T-helper 1 cell (primary cell): ENCODE measurements around the gene SNTB2.
"Not testable (repeated sequence)": the region's sequence is repeated elsewhere in the genome, so short reads cannot be mapped to it uniquely, and the experiment has no call there.

Experiments used
- DNase-seq, 5 donors: peaks; one replicate each; pipeline ENCODE4 v3.0.0-alpha.2; 2012 to 2020

The SNTB2 gene

DNA sequence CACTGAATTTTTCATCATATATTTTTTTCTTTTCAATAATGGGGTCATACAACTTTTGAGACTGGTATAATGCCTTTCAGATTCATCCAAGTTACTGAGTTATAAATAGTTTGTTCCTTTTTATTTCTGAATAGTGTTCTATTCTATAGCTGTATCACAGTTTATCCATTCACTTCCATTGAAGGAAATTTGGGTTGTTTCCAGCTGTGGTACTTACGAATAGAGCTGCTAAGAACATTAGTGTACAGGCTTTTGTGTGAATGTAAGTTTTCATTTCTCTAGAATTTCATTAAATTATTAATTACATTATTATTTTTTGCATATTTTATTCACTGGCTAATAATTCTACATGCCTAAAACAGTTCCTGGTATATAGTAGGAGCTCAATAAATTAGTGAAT is 52.9 kb downstream of the SNTB2 start:
- no peak for DNase-seq

DNA sequence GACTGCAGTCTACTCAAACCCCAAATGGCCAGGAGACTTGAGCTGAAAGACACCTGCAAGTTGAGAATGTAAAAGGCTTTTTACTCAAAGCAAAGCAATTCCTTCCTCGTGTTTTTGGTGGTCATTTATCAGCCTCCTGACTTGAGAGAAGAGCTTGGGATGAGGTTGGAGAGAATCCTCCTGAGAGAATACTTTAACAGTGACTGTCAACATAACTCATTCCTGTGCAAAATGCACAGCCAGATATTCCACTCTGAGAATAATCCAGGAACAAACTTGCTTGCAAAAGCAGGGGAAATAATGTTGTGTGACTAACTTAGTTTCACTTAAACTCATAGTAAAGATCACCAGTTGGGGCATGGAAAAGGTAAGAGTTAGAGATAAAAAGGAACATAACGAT is 53.4 kb downstream of the SNTB2 start:
- DNase-seq = no peak

GRCh38 chr16:69241926-69242325 is 55.0 kb downstream of the SNTB2 start:
- DNase-seq = no peak

DNA sequence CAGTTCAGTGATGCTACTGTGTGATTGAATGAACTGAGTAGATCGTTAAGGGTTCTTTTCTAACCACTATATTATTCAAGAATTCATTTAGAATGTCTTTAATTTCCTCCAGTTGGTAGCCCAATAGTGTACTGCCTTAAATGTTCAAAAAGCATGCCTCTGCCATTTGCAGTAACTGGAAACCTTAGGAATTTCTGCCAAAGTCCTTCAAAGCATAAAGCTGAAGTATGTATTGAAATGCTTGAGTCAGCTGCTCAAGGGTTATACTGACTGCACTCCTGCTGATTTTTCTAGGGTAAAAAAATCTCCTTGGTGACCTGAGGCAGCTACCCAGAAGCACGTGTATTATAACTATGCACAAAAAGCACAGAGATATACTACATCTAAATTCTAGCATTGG is 56.5 kb downstream of the SNTB2 start:
- DNase-seq = no peak

GRCh38 chr16:69244336-69244735 is 57.4 kb downstream of the SNTB2 start:
- DNase-seq = no peak

- DNase-seq = no peak
These were observed 63.1 kb downstream of the SNTB2 start for GRCh38 chr16:69250081-69250480.

DNA sequence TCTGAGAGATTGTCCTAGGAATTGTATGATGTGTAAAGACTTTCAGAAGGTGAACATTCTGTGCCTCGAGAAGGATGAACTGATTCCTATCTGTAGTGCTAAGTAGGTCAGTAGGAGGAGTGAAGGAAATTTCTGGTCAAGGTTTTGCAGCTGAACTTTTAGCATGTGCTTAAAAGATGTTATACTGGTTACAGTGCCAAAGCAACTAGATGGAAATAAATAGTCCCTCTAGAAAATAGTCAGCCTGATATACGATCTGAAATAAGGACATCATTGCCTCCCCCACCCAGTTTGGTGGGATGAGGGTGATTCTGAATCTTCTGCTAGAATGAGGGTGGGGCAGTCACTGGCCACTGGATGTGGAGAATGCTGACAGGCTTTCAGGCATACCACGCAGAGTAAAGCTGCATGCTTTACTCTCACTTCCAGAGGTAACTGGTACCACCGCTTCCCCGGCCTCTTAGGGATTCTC is 66.9 kb downstream of the SNTB2 start:
- no peak for DNase-seq

DNA sequence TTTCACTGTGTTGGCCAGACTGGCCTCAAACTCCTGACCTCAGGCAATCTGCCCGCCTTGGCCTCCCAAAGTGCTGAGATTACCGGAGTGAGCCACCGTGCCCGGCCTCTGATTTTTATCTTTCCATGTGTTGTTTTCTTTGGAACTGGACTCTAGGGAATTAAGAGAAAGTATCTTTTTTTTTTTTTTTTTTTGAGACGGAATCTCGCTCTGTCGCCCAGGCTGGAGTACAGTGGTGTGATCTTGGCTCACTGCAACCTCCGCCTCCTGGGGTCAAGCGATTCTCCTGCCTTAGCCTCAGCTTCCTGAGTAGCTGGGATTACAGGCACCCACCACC is 72.4 kb downstream of the SNTB2 start:
- DNase-seq = not testable (repeated sequence)

DNA sequence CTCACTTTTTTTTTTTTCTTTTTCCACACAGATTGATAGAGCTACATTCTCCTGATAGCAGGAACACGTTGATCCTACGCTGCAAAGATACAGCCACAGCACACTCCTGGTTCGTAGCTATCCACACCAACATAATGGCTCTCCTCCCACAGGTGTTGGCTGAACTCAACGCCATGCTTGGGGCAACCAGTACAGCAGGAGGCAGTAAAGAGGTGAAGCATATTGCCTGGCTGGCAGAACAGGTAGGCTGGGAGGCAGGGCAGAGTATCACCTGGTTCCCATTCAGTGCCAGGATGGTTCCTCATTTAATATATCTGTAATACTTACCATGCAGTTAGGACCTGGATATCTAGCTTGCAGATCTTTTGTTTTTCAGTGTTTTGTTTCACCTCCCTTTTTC is 73.1 kb downstream of the SNTB2 start:
- no peak for DNase-seq

- DNase-seq = no peak
These were observed 73.5 kb downstream of the SNTB2 start for GRCh38 chr16:69260506-69260905.

GRCh38 chr16:69266334-69267063 is 79.5 kb downstream of the SNTB2 start:
- DNase-seq = no peak

DNA sequence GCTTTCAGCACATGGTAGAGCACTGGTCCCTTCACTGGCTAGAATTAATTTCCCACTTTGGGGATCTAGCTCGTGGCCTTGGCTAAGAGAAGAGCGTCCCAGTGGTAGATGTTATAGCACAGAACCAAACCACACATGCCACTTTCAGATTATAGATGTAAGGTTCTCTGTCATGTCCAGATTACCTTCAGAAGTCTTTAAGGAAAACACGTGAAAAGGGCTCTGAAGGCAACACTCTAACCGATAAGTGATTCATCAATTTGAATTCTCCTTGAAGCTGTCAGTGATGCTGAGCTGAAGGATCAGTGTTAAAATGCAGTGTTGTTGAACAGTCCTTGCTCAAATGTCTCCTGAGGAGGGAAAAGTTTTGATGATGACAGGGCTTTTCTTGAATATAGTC is 80.7 kb downstream of the SNTB2 start:
- no peak for DNase-seq

DNA sequence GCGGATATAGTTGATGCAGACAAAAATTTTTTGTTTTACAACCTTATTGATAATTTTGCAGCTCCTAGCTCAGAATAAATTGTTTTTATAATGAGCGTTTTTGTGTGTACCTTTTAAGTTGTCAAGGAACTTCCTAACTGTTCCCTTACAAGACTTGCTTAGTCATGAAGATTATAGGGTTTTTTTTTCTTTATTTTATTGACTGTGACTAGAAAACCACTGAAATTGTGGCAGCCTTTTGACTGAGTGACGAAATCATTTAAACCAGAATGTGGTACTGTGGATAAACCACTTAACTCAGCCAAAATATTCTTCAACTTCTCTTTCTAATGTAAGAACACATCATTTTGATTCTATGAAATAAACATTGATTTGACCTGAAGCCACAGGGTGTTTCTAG is 83.4 kb downstream of the SNTB2 start:
- no peak for DNase-seq

DNA sequence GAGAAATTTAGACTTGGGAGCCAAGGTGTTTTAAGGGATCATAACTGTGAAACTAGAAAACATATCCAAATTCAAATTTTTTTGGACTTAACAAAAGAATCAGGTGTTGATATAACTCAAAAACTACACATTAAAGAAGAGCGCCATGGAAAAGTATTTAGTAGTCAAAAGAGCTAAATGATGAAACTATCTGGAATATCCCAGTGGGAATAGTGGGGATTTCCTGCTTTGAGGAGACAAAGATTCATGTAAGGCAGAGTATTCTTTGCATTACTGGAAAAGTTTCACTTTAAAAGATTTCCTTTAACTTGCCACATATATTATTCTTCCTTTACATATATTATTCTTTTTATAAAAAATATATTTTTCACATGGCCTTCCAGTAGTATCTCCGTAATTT is 83.9 kb downstream of the SNTB2 start:
- no peak for DNase-seq

GRCh38 chr16:69273009-69273408 is 86.0 kb downstream of the SNTB2 start:
- DNase-seq = no peak

DNA sequence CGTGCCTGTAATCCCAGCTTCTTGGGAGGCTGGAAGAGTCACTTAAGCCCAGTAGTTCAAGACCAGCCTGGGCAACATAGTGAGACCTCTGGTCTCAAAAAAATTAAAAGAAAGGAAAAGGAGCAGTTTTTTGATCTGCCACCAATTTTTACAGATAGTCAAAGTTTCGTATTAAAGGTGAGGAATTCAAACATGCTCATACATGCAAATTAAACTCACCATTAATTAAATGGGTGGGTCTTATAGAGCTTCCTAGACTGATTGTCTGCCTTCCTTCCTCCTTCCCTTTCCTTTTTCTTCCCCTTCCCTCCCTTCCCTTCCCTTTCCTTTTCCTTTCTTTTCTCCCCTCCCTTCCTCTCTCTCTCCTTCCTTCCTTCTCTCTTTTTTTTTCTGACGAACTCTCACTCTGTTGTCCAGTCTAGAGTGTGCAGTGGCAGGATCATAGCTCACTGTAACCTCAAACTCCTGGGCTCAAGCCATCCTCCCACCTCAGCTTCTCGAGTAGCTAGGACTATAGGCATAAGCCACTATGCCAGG is 87.8 kb downstream of the SNTB2 start:
- DNase-seq = no peak

GRCh38 chr16:69276148-69277115 is 89.5 kb downstream of the SNTB2 start:
- DNase-seq = no peak

DNA sequence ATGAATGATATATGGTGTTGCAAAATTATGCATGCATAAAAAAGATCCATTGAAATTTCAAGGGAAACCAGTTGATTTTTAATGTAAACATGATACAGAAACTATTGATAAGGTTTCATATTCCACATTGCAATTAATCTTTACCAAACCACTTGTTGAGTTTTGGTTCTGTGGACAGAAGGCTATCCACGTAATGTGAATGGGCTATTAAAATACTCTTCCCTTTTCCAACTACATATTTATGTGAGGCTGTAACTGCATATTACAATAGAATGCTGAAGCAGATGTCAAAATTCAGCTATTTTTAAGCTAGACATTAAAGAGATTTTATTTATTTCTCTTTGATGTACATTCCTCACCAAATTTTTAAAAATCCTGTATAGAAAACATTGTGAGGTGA is 90.4 kb downstream of the SNTB2 start:
- no peak for DNase-seq

DNA sequence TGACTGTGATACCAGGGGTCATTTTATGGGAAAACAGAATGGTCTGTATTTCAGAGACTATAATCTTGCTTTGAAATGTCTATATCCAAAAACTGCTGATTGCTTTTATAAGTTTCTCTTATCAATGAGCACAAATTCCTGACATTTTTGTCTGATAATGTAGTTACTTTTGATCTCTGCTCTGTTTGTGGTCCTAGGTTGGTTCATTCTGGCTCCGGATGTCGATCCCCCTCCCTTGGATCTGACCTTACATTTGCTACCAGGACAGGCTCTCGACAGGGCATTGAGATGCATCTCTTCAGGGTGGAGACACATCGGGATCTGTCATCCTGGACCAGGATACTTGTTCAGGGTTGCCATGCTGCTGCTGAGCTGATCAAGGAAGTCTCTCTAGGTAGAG is 96.9 kb downstream of the SNTB2 start:
- DNase-seq = no peak

DNA sequence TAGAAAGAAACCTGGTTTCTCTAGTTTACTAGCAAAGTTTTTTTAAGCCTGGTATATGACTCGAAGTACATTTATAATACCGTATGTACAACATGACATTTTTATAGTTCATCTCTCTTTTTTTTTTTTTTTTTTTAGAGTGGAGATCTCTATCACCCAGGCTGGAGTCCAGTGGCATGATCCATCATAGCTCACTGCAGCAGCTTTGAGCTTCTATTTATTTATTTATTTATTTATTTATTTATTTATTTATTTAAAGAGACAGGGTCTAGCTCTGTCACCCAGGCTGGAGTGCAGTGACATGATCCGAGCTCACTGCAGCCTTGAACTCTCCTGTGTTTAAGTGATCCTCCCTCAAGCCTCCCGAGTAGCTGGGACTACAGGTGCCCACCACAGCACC is 98.3 kb downstream of the SNTB2 start:
- DNase-seq = no peak

DNA sequence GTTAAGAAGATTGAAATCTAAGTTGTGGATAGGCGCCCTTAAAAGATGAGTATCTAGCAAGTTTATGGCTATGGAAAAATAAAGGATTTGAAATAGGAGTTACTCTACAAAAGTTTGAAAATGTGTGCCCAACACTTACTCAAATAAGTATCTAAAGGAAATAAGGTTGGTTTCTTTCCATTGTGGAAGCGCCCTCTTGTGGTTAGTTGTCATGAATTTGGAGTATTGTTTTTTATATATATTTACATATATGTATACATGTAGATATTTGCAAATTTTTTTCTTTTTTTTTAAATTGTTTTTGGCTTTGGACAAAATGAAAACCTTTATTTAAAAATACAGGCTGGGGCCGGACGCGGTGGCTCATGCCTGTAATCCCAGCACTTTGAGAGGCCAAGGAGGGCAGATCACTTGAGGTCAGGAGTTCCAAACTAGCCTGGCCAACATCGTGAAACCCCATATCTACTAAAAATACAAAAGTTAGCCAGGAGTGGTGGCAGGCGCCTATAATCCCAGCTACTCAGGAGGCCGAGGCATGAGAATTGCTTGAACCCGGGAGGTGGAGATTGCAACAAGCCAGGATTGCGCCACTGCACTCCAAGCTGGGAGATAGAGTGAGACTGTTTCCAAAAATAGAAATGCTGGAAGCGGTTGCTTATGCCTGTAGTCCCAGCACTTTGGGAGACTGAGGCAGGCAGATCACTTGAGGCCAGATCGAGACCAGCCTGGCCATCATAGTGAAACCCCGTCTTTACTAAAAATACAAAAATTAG is 100.2 kb downstream of the SNTB2 start:
- DNase-seq = peak in 3 of 5 donors; percentile 27 to 55 (median 49)

DNA sequence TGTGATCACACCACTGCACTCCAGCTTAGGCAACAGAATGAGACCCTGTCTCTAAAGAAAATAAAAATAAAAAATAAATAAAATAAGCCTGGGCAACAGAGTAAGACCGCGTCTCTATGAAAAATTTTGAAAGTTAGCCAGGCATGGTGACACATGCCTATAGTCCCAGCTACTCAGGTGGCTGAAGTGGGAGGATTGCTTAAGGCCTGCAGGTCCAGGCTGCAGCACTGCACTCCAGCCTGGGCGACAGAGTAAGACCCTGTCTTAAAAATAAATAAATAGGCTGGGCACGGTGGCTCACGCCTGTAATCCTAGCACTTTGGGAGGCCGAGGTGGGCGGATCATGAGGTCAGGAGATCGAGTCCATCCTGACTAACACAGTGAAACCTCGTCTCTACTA is 104.7 kb downstream of the SNTB2 start:
- DNase-seq = not testable (repeated sequence)

DNA sequence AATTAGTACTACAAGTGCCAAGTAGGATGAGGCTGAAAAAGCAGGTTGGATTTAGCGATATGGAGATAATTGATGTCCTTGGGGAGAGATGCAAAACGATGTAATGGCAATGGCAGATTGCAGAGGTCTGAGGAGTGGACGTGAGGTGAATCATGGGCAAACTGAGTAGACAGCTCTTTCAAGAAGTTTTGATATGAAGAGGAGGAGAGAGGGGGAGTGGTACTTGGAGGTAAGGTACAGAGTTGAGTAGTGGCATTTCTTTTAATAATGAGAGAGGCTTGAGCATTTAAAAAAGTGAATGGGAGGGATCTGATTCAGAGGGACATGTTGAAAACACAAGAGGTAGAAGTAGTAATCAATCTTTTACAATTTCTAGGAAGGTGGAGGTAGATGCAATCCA is 106.4 kb downstream of the SNTB2 start:
- no peak for DNase-seq
